ENCODE measurements around the gene FMN2. TPM values are rescaled to one million over a fixed set of nuclear protein-coding genes. Genes with fewer than 3 reads are reported as not detected.

Gene FMN2
- total RNA-seq, 1 donor from 2014 or later: 3.5 TPM

DNA sequence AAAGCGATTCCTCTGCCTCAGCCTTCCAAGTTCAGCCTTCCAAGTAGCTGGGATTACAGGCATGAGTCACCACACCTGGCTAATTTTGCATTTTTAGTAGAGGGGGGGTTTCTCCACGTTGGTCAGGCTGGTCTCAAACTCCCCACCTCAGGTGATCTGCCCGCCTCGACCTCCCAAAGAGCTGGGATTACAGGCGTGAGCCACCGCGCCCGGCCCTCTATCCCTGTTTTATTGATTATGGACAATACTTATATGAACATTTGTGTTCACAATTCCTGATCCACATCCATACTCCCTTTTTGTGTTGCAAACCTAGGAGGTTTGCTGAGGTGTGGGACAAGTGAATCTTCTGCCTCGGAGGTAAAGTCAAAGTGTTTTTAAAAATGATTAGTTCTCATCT lies 275.0 kb downstream of the FMN2 start:
- Mint-ChIP-seq H3K9me3 (ENCODE audit: low read depth) (no peaks in the 10 kb centered on the region), H3K27ac (ENCODE audit: unreplicated experiment) (no peak overlapping the region), H3K4me3 (ENCODE audit: unreplicated experiment) (no peak overlapping the region), H3K36me3 (ENCODE audit: low read depth) (no peaks in the 10 kb centered on the region), H3K27me3 (ENCODE audit: low read depth) (no peaks in the 10 kb centered on the region), H3K4me1 (ENCODE audit: low read depth) (peaks cover 12% of the 10 kb centered on the region)
- DNase-seq (ENCODE audit: low spot score): no peak
- TF ChIP-seq, protein P1, sequence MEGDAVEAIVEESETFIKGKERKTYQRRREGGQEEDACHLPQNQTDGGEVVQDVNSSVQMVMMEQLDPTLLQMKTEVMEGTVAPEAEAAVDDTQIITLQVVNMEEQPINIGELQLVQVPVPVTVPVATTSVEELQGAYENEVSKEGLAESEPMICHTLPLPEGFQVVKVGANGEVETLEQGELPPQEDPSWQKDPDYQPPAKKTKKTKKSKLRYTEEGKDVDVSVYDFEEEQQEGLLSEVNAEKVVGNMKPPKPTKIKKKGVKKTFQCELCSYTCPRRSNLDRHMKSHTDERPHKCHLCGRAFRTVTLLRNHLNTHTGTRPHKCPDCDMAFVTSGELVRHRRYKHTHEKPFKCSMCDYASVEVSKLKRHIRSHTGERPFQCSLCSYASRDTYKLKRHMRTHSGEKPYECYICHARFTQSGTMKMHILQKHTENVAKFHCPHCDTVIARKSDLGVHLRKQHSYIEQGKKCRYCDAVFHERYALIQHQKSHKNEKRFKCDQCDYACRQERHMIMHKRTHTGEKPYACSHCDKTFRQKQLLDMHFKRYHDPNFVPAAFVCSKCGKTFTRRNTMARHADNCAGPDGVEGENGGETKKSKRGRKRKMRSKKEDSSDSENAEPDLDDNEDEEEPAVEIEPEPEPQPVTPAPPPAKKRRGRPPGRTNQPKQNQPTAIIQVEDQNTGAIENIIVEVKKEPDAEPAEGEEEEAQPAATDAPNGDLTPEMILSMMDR (IDR thresholded peaks at IDR 0.05): no peak

DNA sequence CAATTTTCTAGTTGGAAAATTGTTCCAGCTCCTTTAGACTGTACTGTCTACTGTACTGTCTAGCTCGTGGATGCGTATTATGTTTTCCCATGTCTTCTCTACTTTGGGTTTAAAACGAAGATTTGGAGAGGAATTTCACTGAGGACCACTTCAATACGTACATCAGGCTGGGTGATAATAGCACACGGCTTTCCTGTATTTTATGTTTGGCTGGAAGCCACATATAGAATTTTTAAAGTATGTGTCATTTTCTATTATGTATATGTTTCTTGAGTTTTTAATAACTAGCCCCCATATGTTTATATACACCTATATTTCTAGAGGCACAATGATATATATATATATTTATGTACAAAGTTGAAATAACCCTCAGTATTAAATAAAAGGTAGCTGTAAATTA lies 293.9 kb downstream of the FMN2 start:
- H3K27me3 Mint-ChIP-seq (ENCODE audit: low read depth): no peaks in the 10 kb centered on the region
- no peak overlapping the region for H3K4me3 Mint-ChIP-seq (ENCODE audit: unreplicated experiment)
- H3K9me3 Mint-ChIP-seq (ENCODE audit: low read depth): peaks cover 18% of the 10 kb centered on the region
- peaks cover 31% of the 10 kb centered on the region for H3K4me1 Mint-ChIP-seq (ENCODE audit: low read depth)
- H3K36me3 Mint-ChIP-seq (ENCODE audit: low read depth): peaks cover 12% of the 10 kb centered on the region
- TF ChIP-seq, protein P1 (IDR thresholded peaks at IDR 0.05): no peak
- peak overlapping the region; percentile 8 for H3K27ac Mint-ChIP-seq (ENCODE audit: unreplicated experiment)
- DNase-seq (ENCODE audit: low spot score): no peak

DNA sequence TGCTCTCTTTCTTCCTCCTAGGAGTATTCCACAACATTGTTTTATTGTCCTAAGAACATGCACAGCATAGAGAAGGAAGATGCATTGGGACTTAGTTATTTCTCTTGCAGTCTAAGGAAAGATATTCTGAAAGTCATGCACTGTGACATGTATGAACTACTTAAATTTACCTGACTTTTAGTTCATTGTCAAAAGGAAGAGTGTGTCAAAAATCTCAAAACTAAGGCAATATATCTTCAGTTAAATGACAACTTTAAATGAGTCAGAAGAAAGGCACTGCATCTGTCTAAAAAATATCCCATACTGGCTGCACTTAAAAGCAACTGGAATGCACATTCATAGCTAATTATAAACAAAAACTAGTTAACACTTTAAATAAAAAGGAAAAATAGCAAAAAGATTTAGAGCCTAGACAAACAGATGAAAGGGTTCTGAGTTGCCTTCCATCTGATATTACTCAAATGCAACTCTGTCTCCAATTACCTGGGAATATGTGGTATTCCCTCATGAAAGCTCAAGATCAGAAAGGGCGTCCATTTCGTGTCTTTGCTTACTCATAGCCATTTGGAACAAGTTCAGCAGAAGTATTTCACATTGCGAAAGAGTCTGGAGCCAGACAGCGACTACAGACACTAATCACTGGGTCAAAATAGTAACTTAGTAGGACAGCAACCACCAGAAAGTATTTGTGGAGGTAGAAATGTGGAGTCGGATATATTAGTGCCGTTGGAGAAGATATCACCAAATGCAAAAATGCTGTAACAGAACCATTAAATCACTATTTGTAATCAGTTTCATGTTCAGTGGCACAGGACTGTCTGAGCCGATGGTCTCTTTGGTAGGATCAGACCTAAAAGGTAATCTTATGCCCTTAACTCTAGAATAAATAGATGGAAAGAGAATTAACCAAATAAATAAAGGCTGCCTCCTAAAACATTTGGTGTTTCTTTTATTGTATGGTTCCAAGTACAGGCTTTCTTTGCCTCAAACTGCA lies 294.6 kb downstream of the FMN2 start:
- Mint-ChIP-seq H3K9me3 (ENCODE audit: low read depth) (peaks cover 11% of the 10 kb centered on the region), H3K4me3 (ENCODE audit: unreplicated experiment) (no peak overlapping the region), H3K4me1 (ENCODE audit: low read depth) (peaks cover 36% of the 10 kb centered on the region), H3K27ac (ENCODE audit: unreplicated experiment) (peak overlapping the region; percentile 67), H3K36me3 (ENCODE audit: low read depth) (peaks cover 6% of the 10 kb centered on the region), H3K27me3 (ENCODE audit: low read depth) (no peaks in the 10 kb centered on the region)
- no peak for DNase-seq (ENCODE audit: low spot score)
- TF ChIP-seq, protein P1 (IDR thresholded peaks at IDR 0.05): no peak

DNA sequence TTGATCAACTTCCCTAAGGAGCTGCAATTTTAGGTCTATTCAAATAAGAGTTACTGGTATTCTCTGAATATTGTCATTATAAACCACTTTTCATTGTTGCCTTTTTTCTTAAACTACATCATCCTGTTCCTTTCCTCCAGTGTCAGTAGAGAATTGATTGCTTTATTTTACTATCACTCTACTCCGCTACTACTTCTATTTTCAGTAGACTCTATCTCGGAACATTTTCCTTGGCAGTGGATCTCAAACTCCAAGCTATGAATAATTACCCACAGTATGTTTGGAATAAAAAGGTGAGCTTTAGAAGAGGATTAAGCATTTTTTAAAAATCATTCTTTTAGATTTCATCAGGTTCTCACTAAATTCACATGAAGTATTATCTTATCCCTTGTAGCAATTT lies 295.4 kb downstream of the FMN2 start:
- Mint-ChIP-seq H3K9me3 (ENCODE audit: low read depth) (peaks cover 7% of the 10 kb centered on the region), H3K27me3 (ENCODE audit: low read depth) (no peaks in the 10 kb centered on the region), H3K4me1 (ENCODE audit: low read depth) (peaks cover 40% of the 10 kb centered on the region), H3K36me3 (ENCODE audit: low read depth) (peaks cover 2% of the 10 kb centered on the region), H3K27ac (ENCODE audit: unreplicated experiment) (peak overlapping the region; percentile 67), H3K4me3 (ENCODE audit: unreplicated experiment) (no peak overlapping the region)
- TF ChIP-seq, protein P1 (IDR thresholded peaks at IDR 0.05): no peak
- DNase-seq (ENCODE audit: low spot score): no peak

DNA sequence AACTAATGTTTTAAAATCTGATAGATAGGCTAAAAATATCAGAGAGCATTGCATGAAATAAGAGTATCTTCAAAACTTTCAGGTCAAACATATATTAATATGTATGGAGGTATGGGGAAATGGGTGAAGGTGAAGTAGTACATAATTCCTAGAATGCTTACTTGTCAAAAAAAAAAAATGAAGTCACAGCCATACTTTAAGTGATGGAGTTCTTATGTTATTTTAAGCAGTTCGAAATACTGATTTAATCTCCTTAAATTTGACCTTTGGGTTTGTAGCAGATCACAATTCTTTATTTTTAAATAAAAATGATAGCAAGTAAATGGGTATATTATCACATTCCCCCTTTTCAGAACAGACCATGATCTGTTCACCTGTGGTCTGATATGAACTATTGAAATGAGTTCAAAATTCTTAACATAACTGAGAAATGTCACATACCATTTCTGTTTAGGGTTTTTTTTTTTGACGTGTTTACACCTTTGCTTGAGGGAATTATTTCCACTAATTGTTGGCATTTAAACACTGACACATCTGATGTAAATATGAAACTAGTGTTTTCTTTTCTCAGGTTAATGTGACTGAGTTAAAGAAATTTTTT lies 300.1 kb downstream of the FMN2 start:
- no peaks in the 10 kb centered on the region for H3K36me3 Mint-ChIP-seq (ENCODE audit: low read depth)
- H3K27me3 Mint-ChIP-seq (ENCODE audit: low read depth): no peaks in the 10 kb centered on the region
- DNase-seq (ENCODE audit: low spot score): no peak
- H3K9me3 Mint-ChIP-seq (ENCODE audit: low read depth): peaks cover 10% of the 10 kb centered on the region
- TF ChIP-seq, protein P1 (IDR thresholded peaks at IDR 0.05): no peak
- H3K4me3 Mint-ChIP-seq (ENCODE audit: unreplicated experiment): no peak overlapping the region
- no peak overlapping the region for H3K27ac Mint-ChIP-seq (ENCODE audit: unreplicated experiment)
- H3K4me1 Mint-ChIP-seq (ENCODE audit: low read depth): peaks cover 20% of the 10 kb centered on the region
